GM18858 (cell line): ENCODE data around the gene OBSCN.

Source experiments
- ATAC-seq: cut with Tn5 transposase; IDR thresholded peaks from one replicate; pipeline ENCODE4 v1.9.1; 2021; ENCODE audit not compliant: unreplicated experiment

Gene OBSCN

GRCh38 chr1:228350831-228351781 is 143.3 kb downstream of the OBSCN start:
- ATAC-seq, result no peak

DNA sequence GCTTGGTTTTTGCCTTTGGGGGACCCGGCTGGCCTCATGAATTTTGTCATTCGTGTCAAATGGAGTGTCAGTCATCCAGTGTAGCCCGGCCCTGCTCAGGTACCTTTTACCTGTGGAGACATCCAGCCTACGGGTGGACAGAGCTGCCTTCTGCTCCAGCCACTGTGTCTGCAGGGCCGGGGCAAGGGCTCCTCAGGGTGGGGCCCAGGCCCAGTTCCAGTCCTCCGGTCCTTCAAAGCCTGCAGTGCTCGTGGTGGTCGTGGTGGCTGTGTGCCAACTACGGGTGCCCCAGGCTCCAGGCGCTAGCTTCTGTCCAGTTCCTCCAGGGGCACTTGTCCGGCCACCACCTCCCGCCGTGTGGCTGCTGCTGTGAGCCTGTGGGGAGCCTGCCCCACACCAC is 144.0 kb downstream of the OBSCN start:
- ATAC-seq, result no peak

GRCh38 chr1:228352677-228353481 is 145.0 kb downstream of the OBSCN start:
- ATAC-seq, result no peak

GRCh38 chr1:228353601-228354371 is 145.9 kb downstream of the OBSCN start:
- ATAC-seq, result no peak

GRCh38 chr1:228354390-228355320 is 146.8 kb downstream of the OBSCN start:
- ATAC-seq, result no peak

- ATAC-seq, result no peak
These were observed 149.2 kb downstream of the OBSCN start for GRCh38 chr1:228356897-228357680.

- no peak for ATAC-seq
These were observed 150.4 kb downstream of the OBSCN start for GRCh38 chr1:228358039-228358763.

GRCh38 chr1:228358764-228359612 is 151.1 kb downstream of the OBSCN start:
- no peak for ATAC-seq

- ATAC-seq, result no peak
These were observed 152.0 kb downstream of the OBSCN start for GRCh38 chr1:228359613-228360532.

- ATAC-seq, result no peak
These were observed 152.9 kb downstream of the OBSCN start for GRCh38 chr1:228360533-228361313.

- ATAC-seq, result no peak
These were observed 153.7 kb downstream of the OBSCN start for GRCh38 chr1:228361314-228362140.

GRCh38 chr1:228362141-228362883 is 154.5 kb downstream of the OBSCN start:
- no peak for ATAC-seq

GRCh38 chr1:228362884-228363450 is 155.1 kb downstream of the OBSCN start:
- ATAC-seq, result no peak

- ATAC-seq, result no peak
These were observed 155.8 kb downstream of the OBSCN start for GRCh38 chr1:228363686-228364067.
